ENCODE measurements around the gene ANTKMT.

- no peak for TF ChIP-seq EZH2 (IDR thresholded peaks at IDR 0.05)
- no peak for TF ChIP-seq POLR2AphosphoS5 (IDR thresholded peaks at IDR 0.05; ENCODE audit: borderline replicate concordance, low read depth, low read length)
These were observed 11.4 kb downstream of the ANTKMT start for GRCh38 chr16:732332-732731.
